Stimulated activated naive CD8-positive, alpha-beta T cell treated with anti-CD3 and anti-CD28 coated beads, Interleukin-15, amount 100 ng/mL, for 72 hours (primary cell): ENCODE data around the gene PRKAG1.
A peak's percentile ranks its signal among the peaks of the same experiment; 100 is the strongest.

Source experiments
- ATAC-seq: fragments of 150-1000 bp; cut with Tn5 transposase; 2 replicates; pipeline ENCODE4 v1.10.0; 2021; ENCODE audit warnings: mild to moderate bottlenecking, moderate library complexity
- DNase-seq, 2 donors: peaks; one replicate each; pipeline ENCODE4 v3.0.0; 2021 to 2022
- H3K27ac Mint-ChIP-seq, 2 donors: one replicate each; pipeline ENCODE4 v1.8.0; 2022; ENCODE audit warnings: mild to moderate bottlenecking in 2 of 2, mixed read lengths in 2 of 2, moderate library complexity in 2 of 2
- H3K27me3 Mint-ChIP-seq: one replicate; pipeline ENCODE4 v1.8.0; 2022; ENCODE audit warnings: mixed read lengths
- H3K4me1 Mint-ChIP-seq: one replicate; pipeline ENCODE4 v1.8.0; 2022; ENCODE audit warnings: mild to moderate bottlenecking, mixed read lengths
- H3K4me3 Mint-ChIP-seq, 2 donors: one replicate each; pipeline ENCODE4 v1.8.0; 2022; ENCODE audit warnings: mild to moderate bottlenecking in 2 of 2, mixed read lengths in 2 of 2, moderate library complexity in 1 of 2
- H3K9me3 Mint-ChIP-seq, 2 donors: one replicate each; pipeline ENCODE4 v1.8.0; 2022; ENCODE audit warnings: mixed read lengths in 2 of 2

The PRKAG1 gene

DNA sequence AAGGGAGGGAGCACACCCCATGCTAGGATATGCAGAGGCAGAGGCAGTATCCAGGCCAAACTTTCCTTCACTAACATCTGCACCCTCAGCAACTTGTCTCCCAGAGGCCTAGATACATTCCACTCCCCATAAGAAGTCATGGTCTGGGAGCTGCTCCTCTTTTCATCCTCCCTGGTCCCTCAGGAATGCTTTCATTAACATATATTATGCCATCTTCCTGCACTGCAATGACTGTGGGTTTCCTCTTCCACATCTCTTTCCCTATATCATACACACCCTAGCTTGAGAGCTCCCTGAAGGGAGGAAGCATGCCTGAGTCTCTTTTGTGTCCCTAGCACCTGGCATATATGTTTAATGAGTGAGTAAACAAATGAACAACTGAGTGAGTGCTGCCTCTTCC, 28.0 kb downstream of the PRKAG1 start:
- H3K27me3 Mint-ChIP-seq, result peaks cover 80% of the 10 kb centered on the region
- ATAC-seq, result no peak
- H3K4me3 Mint-ChIP-seq, result no peak overlapping the region

DNA sequence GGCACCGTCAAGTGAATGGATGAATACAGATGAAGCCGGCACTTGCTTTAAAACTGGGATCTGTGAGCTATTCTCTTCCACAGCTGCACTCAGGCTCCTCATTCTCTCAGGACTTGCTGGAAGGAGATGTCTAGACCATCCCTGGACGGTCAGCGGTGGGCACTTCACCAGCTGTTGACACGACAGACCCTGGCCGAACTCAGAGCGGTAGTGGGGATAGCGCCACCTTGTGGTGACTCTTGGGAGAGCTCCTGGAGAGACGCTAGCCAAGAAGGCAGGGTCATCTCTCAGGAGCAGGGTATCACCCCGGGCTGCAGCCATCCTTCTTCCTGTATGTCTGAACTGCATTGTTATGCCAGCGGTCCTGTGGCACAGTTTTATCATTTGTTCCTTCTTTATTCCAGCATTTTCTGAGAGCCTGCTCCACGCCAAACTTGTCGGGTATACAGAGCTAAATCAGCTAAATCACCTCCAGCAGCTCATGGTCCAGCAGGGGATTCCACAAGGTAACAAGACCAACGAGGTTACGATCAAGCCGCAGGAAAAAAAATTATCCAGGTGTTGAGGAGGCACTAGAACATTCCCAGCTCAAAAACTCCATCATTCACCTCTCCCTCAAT, 30.4 kb downstream of the PRKAG1 start:
- H3K27ac Mint-ChIP-seq, result no peak overlapping the region
- no peaks in the 10 kb centered on the region for H3K9me3 Mint-ChIP-seq
- peaks cover 77% of the 10 kb centered on the region for H3K27me3 Mint-ChIP-seq
- no peak overlapping the region for H3K4me3 Mint-ChIP-seq
- peak; percentile 70 to 78 for DNase-seq
- H3K4me1 Mint-ChIP-seq, result peaks cover 6% of the 10 kb centered on the region
- ATAC-seq, result peak; percentile 78

More for the DNA sequence above, 28.0 kb downstream of the PRKAG1 start:
- H3K27ac Mint-ChIP-seq, result no peak overlapping the region
- peaks cover 13% of the 10 kb centered on the region for H3K4me1 Mint-ChIP-seq
- DNase-seq, result no peak
- no peaks in the 10 kb centered on the region for H3K9me3 Mint-ChIP-seq

DNA sequence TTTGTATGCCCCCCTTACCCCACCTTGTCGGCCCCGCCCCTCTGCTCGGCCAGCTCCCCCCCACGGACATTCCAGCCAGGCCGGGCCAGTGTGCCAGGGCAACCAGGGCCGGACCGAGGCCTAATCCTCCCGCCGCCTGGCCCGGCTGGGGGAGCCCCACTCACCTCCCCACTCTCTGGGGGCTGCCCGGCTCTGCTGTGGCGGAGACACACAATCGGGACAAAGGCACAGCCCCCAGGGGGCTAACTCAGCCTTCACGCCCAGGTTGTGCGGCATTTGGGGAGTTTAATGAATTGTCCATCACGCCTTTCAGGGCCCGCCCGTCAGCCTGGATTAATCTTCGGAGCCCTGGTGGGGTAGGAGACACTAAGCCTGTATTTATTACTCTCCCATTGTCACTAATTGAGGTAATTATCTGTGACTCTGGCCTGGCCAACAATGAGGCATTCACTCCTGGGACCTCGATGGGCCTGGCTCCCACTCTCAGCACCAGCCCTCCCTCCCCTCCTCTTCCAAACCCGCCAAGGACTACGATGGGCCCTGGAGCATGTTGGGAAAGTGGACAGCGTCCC, 31.8 kb downstream of the PRKAG1 start:
- Mint-ChIP-seq H3K9me3 (no peaks in the 10 kb centered on the region), H3K4me1 (peaks cover 10% of the 10 kb centered on the region), H3K4me3 (no peak overlapping the region), H3K27me3 (peaks cover 89% of the 10 kb centered on the region), H3K27ac (no peak overlapping the region)
- ATAC-seq, result no peak
- DNase-seq, result no peak

DNA sequence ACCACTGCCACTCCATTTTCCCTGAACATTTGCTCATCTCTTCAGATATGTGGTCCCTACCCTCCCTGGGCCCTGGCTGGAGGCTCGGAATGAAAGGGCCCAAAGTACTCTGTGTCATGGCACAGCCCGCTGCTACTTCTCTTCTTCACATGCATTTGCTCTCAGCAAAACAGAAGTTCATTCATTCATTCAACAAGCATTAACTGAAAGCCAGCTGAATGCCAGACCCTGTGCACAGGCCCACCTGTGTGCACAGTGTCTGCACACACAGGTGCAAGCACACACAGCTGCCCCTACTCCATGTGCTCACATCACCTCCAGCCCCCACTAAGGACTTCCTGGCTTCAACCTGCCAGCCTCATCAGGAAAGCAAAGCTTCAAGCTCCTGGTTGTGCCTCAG, 32.7 kb downstream of the PRKAG1 start:
- no peaks in the 10 kb centered on the region for H3K9me3 Mint-ChIP-seq
- DNase-seq (no peak), ATAC-seq (no peak)
- H3K27ac Mint-ChIP-seq, result no peak overlapping the region
- H3K4me1 Mint-ChIP-seq, result peaks cover 19% of the 10 kb centered on the region
- H3K4me3 Mint-ChIP-seq, result no peak overlapping the region
- peaks cover 94% of the 10 kb centered on the region for H3K27me3 Mint-ChIP-seq

DNA sequence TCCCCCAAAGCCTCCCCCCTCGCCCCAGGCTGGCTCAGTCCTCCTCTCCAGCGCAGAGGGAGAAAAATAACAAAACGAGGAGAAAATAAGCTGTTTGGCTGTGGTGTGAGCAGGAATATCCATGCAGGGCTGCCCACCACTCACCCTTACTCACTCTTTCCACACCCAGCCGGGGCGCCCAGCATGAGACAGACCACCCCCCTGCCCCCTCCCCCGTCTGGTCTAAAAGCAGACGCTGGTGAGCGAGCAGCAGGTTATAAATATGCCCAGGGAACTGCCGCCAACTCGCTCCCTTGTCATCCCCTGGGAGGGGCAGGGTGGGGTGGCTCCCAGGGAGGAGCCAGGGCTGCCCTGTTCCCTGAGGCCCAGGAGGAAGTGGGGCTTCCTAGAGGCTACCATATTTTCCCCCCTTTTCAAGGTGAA, 33.1 kb downstream of the PRKAG1 start:
- Mint-ChIP-seq H3K27me3 (peaks cover 94% of the 10 kb centered on the region), H3K9me3 (no peaks in the 10 kb centered on the region), H3K4me3 (no peak overlapping the region), H3K27ac (no peak overlapping the region), H3K4me1 (peaks cover 23% of the 10 kb centered on the region)
- DNase-seq, result no peak
- no peak for ATAC-seq

DNA sequence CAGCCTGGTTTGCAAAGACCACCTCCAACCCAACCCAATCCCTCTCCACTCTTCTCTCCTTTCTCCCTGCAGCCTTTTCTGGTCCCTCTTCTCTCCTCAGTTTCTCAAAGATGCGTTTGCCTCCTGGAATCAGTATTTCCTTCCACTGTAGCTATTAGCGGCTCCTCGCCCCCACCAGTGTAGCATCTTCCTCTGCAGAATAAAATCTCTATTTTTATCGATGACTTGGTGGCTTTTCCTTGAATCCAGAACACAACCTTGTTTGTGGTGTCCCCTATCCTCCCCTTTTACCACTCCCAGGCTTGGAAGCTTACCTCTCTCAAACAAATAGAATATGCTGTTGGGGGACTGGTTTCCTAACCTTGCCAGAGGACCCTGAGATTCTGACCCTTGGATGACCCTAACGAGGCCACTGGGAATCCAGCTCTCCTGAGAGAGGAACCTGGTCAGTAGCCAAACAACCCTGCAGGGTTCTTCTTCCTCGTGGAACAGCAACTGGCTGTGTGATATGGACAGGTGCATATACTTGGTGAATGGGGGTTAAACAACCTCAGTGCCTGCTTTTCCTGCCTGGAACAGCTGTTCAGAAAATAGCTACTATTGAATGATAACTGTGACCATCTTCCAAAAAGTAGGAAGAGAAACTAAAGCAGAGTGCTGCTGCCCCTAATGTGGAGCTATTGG, 36.0 kb downstream of the PRKAG1 start:
- peaks cover 44% of the 10 kb centered on the region for H3K4me1 Mint-ChIP-seq
- H3K27me3 Mint-ChIP-seq, result peaks cover 85% of the 10 kb centered on the region
- ATAC-seq, result no peak
- H3K4me3 Mint-ChIP-seq, result no peak overlapping the region
- H3K27ac Mint-ChIP-seq, result peak overlapping the region in 1 of 2 donors; percentile 14
- no peak for DNase-seq
- H3K9me3 Mint-ChIP-seq, result no peaks in the 10 kb centered on the region

DNA sequence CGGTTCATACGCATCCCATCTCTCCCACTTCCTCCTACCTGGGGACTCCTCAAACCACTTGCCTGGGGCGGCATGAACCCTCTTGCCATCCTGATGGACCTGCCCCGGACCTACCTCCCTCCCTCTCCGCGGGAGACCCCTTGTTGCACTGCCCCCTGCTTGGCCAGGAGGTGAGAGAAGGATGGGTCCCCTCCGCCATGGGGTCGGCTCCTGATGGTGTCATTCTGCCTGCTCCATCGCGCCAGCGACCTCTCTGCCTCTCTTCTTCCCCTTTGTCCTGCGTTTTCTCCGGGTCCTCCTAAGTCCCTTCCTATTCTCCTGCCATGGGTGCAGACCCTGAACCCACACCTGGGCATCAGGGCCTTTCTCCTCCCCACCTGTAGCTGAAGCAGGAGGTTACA, 36.8 kb downstream of the PRKAG1 start:
- Mint-ChIP-seq H3K27me3 (peaks cover 80% of the 10 kb centered on the region), H3K27ac (peak overlapping the region in 1 of 2 donors; percentile 65), H3K4me1 (peaks cover 52% of the 10 kb centered on the region), H3K4me3 (peak overlapping the region; percentile 78 to 84), H3K9me3 (no peaks in the 10 kb centered on the region)
- ATAC-seq (no peak), DNase-seq (no peak)

DNA sequence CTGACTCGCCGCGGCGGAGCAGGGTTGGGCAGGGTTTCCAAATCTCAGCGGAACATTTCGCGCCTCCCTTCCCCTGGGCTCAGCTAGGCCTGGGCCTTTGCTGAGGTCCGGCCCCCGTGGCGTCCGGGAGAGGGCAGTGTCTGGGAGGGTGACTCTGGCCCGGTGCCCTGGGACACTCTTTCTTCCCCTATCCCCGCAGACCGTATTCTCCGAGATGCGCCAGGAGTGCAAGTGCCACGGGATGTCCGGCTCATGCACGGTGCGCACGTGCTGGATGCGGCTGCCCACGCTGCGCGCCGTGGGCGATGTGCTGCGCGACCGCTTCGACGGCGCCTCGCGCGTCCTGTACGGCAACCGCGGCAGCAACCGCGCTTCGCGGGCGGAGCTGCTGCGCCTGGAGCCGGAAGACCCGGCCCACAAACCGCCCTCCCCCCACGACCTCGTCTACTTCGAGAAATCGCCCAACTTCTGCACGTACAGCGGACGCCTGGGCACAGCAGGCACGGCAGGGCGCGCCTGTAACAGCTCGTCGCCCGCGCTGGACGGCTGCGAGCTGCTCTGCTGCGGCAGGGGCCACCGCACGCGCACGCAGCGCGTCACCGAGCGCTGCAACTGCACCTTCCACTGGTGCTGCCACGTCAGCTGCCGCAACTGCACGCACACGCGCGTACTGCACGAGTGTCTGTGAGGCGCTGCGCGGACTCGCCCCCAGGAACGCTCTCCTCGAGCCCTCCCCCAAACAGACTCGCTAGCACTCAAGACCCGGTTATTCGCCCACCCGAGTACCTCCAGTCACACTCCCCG, 37.4 kb downstream of the PRKAG1 start:
- Mint-ChIP-seq H3K4me1 (peaks cover 54% of the 10 kb centered on the region), H3K4me3 (peak overlapping the region; percentile 78 to 84), H3K27me3 (peaks cover 82% of the 10 kb centered on the region), H3K27ac (peak overlapping the region in 1 of 2 donors; percentile 65), H3K9me3 (no peaks in the 10 kb centered on the region)
- DNase-seq, result no peak
- ATAC-seq, result no peak

DNA sequence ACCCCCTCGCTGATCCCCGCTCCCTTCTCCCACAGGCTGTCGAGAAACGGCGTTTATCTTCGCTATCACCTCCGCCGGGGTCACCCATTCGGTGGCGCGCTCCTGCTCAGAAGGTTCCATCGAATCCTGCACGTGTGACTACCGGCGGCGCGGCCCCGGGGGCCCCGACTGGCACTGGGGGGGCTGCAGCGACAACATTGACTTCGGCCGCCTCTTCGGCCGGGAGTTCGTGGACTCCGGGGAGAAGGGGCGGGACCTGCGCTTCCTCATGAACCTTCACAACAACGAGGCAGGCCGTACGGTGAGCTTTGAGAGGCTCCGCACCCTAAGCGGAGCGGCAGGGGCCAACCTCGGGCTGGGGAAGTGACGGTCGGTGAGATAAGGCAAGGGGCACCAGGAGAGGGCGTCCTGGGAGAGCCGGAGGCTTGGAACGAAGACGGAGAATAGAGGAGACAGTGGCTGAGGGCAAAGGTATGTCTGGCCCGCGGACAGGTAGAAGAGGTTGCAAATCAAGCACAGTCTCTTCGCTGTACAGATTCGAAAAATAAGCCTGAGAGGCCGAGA, 38.1 kb downstream of the PRKAG1 start:
- no peak for DNase-seq
- no peak for ATAC-seq
- peaks cover 82% of the 10 kb centered on the region for H3K27me3 Mint-ChIP-seq

DNA sequence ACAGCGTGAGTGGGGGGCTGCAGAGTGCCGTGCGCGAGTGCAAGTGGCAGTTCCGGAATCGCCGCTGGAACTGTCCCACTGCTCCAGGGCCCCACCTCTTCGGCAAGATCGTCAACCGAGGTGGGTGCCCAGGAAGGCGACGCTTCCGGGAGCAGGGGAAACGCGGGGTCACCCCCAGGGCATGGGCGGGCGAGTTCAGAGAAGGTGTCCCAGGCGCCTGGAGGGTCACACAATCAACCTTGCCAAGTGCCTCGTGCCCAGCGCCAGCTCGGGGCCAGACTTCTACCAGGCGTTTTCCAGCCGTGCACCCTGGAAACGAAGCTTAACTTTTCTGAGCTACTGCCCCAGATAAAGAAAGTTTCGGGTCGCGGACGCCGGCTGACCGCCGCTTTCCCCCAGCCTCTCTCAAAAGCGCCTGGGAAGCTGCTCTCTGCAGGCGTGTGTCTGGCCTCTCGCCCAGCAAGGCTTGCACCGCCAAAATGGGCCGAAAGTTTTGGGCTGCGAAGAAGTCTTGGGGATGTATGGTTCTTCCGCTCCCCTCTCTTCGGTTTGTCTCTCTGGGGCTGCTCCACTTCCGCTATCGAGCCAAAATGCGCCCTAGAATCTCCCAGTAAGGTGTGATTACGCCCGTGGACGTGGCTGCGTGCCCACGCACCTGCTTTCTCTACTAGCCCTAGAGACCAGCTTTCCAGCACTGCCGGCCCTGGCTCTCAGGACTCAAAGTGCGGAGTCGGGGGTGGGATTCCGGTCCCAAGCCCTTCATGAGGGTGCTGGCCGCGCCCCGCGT, 38.8 kb downstream of the PRKAG1 start:
- DNase-seq, result no peak
- H3K27ac Mint-ChIP-seq, result peak overlapping the region in 1 of 2 donors; percentile 64

More for the DNA sequence above, 38.1 kb downstream of the PRKAG1 start:
- H3K27ac Mint-ChIP-seq, result no peak overlapping the region
- H3K4me1 Mint-ChIP-seq, result peaks cover 54% of the 10 kb centered on the region
- peak overlapping the region; percentile 78 to 84 for H3K4me3 Mint-ChIP-seq
- H3K9me3 Mint-ChIP-seq, result no peaks in the 10 kb centered on the region

DNA sequence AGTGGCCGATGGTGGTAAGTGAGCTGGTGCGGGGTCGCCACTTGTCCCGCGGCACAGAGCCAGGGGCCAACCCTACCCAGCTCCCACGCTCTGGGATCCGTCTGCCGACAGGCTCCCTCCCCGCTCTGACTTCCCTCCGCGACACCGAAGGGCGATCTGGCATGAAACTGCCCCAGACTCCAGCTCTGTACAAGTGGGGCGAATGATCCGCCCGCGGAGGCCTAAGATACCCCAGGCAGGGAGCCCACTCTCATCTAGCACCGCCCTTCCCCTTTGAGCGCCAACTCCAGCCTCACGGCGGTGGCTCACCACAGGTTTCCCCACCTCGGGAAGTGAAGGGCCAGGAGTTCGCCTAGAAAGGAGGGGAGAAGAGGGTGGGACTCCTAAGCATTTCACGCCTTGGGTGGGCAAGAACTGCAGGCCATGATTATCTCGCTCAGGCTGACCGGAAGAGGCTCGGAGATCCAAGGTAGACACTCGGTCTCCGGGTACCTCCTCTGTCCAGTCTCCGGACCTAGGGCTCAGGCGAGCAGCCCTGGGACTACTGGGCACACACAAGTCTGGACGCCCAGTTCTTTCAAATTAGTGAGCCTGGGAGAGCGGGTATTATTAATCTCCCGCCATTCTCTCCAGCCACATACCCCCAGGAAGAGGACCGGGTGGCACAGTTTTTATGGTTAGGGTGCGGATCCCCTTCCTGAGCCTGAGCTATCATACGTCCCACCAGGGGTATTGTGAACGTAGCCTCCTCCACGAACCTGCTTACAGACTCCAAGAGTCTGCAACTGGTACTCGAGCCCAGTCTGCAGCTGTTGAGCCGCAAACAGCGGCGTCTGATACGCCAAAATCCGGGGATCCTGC, 39.6 kb downstream of the PRKAG1 start:
- peaks cover 54% of the 10 kb centered on the region for H3K4me1 Mint-ChIP-seq
- no peak overlapping the region for H3K27ac Mint-ChIP-seq
- ATAC-seq (no peak), DNase-seq (no peak)
- peak overlapping the region; percentile 78 to 84 for H3K4me3 Mint-ChIP-seq
- peaks cover 81% of the 10 kb centered on the region for H3K27me3 Mint-ChIP-seq
- no peaks in the 10 kb centered on the region for H3K9me3 Mint-ChIP-seq

More for the DNA sequence above, 38.8 kb downstream of the PRKAG1 start:
- H3K4me1 Mint-ChIP-seq, result peaks cover 54% of the 10 kb centered on the region
- peak overlapping the region; percentile 78 to 84 for H3K4me3 Mint-ChIP-seq
- H3K9me3 Mint-ChIP-seq, result no peaks in the 10 kb centered on the region
- no peak for ATAC-seq
- H3K27me3 Mint-ChIP-seq, result peaks cover 80% of the 10 kb centered on the region

DNA sequence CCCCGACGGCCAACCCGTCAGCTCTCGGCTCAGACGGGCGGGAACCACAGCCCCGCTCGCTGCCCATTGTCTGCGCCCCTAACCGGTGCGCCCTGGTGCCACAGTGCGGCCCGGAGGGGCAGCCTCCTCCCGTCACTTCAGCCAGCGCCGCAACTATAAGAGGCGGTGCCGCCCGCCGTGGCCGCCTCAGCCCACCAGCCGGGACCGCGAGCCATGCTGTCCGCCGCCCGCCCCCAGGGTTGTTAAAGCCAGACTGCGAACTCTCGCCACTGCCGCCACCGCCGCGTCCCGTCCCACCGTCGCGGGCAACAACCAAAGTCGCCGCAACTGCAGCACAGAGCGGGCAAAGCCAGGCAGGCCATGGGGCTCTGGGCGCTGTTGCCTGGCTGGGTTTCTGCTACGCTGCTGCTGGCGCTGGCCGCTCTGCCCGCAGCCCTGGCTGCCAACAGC, 40.3 kb downstream of the PRKAG1 start, which contains the start of gene WNT1:
TSS of gene WNT1 (plus strand) at position 32 of the 450 bp plus-strand sequence. CDS start at position 361, 329 bp downstream.
- Mint-ChIP-seq H3K9me3 (no peaks in the 10 kb centered on the region), H3K27ac (peak within 1 kb of the TSS; percentile 7 to 50), H3K4me1 (peaks cover 60% of the 10 kb centered on the region), H3K4me3 (peak within 1 kb of the TSS; percentile 78 to 84), H3K27me3 (peaks cover 81% of the 10 kb centered on the region)
- ATAC-seq (peak; percentile 3), DNase-seq (no peak)

DNA sequence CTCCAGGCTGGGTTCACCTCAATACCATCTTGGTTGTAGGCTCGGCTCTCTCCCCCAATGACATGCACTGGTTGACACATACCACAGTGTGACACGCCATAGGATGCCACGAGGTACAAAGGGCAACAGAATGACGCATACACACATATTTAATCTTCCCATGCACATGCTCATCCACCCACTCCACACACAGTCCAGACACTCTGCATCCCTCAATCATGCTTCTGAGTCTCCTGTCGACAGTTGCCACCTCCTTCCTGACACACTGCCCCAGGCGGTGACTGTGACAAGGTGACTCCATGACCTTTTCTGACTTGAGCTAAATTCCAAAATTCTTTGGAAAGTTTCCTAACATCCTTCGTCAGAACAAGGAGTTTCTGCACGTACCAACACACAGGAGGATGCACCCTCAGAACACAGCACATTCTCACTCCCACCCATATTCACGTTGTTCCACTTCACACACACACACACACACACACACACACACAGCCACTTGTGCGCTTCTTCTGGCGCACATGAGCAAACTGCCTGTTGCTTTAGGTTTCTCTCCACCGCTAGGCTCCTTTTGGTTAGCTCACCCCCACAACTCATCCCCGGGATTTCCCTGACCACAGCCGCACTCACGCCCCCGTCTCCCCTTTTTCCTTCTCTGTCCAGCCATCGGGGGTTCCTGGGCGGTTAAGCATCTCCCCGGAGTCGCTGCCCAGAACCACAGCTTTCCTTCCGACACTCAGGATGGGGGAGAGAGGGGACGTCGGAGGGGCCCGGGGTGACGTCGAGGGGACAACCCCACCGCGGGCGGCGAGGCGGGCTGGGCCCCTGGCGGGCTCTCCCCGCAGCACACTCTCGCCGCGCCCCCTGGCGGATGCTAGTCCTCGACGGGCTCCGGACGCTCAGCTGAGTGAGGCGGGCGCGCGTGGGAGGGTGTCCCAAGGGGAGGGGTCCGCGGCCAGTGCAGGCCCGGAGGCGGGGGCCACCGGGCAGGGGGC, 41.0 kb downstream of the PRKAG1 start:
- H3K9me3 Mint-ChIP-seq, result no peaks in the 10 kb centered on the region
- ATAC-seq (peak; percentile 85), DNase-seq (peak; percentile 93 to 95)
- H3K4me1 Mint-ChIP-seq, result peaks cover 67% of the 10 kb centered on the region
- peaks cover 83% of the 10 kb centered on the region for H3K27me3 Mint-ChIP-seq
- peak overlapping the region; percentile 33 to 72 for H3K4me3 Mint-ChIP-seq
- H3K27ac Mint-ChIP-seq, result peak overlapping the region; percentile 7 to 50
